DOHH2 (cell line): ENCODE data around the gene RAB40C.

Experiments
- EZH2phosphoT487 ChIP-seq: fragments of 200-600 bp; sonication (generic); IDR thresholded peaks from 2 replicates; pipeline ENCODE4 v1.6.1; 2017; ENCODE audit warnings: borderline replicate concordance, mild to moderate bottlenecking, antibody characterized with exemption, low read length, moderate library complexity, mixed read lengths
- TF ChIP-seq, protein P1 (sequence below): fragments of 200-600 bp; sonication (generic); IDR thresholded peaks from one replicate; pipeline ENCODE4 v1.5.1; 2014; ENCODE audit warnings: antibody characterized with exemption, mild to moderate bottlenecking, low read depth, low read length; ENCODE audit not compliant: poor library complexity, severe bottlenecking

- TF ChIP-seq, protein P1, sequence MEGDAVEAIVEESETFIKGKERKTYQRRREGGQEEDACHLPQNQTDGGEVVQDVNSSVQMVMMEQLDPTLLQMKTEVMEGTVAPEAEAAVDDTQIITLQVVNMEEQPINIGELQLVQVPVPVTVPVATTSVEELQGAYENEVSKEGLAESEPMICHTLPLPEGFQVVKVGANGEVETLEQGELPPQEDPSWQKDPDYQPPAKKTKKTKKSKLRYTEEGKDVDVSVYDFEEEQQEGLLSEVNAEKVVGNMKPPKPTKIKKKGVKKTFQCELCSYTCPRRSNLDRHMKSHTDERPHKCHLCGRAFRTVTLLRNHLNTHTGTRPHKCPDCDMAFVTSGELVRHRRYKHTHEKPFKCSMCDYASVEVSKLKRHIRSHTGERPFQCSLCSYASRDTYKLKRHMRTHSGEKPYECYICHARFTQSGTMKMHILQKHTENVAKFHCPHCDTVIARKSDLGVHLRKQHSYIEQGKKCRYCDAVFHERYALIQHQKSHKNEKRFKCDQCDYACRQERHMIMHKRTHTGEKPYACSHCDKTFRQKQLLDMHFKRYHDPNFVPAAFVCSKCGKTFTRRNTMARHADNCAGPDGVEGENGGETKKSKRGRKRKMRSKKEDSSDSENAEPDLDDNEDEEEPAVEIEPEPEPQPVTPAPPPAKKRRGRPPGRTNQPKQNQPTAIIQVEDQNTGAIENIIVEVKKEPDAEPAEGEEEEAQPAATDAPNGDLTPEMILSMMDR: no peak
- no peak for TF ChIP-seq EZH2phosphoT487
Observed at GRCh38 chr16:609984-610383, 20.1 kb downstream of the RAB40C start.
